Muscle of back (tissue), 11 donors: ENCODE data around the gene RRP1. TPM values are rescaled to one million over a fixed set of nuclear protein-coding genes. Genes with fewer than 3 reads are reported as not detected.
"Not testable (repeated sequence)": the region's sequence is repeated elsewhere in the genome, so short reads cannot be mapped to it uniquely, and the experiment has no call there.

Experiments
- DNase-seq, 3 donors: peaks; one replicate each; pipeline versions ENCODE4 v3.0.0 to v3.0.0-alpha.2; 2013
- polyA plus RNA-seq, 10 donors: library from polyadenylated mRNA; unstranded; fragments of 120-200 nt; gene quantifications; one replicate each; pipeline ENCODE4 v1.2.1, GENCODE V29; 2013; ENCODE audit not compliant: insufficient read length in 10 of 10

RRP1 gene
- polyA plus RNA-seq, 10 donors: 14.8 to 27.2 (median 18.5) TPM

DNA sequence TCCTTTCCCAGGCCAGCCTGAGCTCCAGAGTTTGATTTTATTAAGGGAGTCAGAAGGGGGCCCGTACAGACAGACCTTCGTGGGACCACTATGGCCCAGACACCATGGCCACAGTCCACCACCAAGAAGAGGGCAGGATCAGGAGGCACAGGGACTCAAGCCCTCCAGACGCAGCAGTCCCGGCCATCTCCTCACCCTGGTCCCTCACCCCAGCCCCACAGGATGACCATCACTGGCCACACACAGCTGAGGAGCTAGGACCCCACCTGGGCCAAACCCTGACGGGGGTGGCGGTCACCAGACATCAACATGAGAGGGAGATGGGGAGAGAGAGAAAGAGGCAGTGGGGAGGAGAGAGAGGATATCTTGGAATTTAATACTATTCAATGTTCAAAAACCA lies 46.5 kb downstream of the RRP1 start:
- no peak for DNase-seq

- DNase-seq: no peak
These were observed 47.2 kb downstream of the RRP1 start for GRCh38 chr21:43836616-43837015.

DNA sequence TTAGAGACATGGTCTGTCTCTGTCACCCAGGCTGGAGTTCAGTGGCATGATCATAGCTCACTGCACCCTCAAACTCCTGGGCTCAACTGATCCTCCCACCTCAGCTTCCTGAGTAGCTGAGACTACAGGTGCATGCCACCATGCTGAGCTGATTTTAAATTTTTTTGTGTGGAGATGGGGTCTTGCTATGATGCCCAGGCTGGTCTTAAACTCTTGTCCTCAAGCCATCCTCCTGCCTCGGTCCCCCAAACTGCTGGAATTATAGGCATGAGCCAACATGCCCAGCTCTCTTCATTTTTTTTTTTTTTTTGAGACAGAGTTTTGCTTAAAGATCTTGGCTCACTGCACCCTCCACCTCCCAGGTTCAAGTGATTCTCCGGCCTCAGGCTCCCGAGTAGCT lies 50.9 kb downstream of the RRP1 start:
- DNase-seq: no peak

DNA sequence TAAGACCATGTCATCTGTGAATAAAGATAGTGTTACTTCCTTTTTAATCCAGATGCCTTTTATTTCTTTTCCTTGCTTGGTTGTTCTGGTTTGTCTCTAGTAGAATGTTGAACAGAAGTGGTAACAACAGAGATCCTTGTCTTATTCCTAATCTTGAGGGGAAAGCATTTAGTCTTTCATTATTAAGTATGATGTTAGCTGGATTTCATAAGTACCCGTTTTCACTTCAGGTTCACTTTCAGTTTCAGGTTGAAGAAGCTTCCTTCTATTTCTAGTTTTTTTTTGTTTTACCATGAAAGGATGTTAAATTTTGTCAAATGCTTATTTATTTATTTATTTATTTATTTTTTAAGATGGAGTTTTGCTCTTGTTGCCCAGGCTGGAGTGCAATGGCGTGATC lies 53.4 kb downstream of the RRP1 start:
- no peak for DNase-seq

DNA sequence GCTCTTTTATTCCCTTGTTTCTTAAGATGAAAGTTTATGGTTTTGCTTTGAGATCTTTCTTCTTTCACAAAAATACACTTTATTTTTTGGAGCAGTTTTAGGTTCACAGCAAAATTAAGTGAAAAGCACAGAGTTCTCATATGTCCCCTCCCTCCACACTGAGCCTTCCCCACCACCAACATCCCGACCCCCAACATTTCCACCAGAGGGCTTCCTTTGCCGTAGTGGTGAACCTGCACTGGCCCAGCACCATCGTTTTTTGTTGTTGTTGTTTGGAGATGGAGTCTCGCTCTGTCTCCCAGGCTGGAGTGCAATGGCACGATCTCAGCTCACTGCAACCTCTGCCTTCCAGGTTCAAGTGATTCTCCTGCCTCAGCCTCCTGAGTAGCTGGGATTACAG lies 55.5 kb downstream of the RRP1 start:
- not testable (repeated sequence) for DNase-seq

DNA sequence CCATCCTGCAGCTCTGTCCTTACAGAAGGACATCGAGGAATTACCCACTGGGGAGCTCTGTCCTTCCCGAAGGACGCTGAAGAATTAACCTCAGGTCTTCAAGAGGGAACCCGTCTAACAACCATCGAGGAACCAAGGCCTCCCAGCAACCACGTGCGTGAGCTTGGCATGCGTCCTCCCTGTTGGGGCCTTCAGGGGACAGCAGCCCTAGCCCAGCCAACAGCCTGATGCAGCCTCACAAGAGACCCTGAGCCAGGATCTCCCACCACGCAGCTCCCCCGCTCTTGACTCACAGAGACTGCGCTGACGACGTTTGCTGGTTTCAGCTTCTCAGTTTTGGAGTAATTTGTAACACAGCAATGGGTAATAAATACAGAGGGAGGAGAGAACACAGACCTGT lies 56.0 kb downstream of the RRP1 start:
- DNase-seq: no peak

DNA sequence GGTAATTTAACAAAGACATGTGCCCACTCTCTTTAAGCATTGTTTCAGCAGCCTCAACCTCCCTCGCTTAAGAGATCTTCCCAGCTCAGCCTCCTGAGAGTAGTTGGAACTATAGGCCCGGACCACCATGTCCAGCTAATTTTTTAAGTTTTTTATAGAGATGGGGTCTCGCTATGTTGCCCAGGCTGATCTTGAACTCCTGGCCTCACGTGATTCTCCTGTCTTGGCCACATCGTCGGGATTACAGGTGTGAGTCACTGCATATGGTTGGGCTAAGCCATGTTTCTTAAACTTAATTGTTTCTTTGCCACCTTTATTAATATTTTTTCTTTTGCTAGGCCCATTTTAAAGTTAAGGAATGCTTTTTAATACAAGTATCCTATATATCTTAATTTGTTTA lies 57.1 kb downstream of the RRP1 start:
- no peak for DNase-seq

DNA sequence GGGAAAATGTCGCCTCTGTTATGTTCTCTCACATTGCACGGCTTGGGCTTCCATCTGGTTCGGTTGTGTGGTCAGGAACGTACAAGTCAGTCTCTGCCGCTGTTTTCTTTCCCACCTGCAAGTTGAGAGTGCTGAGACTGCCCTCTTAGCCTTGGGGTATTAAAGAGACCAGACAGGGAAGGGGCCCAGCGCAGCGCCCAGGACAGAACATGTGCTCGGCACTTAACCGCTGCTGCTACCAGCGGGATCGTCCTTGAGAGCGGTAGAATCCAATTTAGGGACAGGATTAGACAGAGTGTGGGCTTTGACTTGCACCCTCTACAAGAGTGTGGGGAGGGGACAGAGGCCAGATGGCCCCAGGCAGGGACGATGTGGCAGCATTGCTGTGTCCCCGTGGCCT lies 57.9 kb downstream of the RRP1 start:
- no peak for DNase-seq

GRCh38 chr21:43848771-43849170 lies 59.4 kb downstream of the RRP1 start:
- no peak for DNase-seq

DNA sequence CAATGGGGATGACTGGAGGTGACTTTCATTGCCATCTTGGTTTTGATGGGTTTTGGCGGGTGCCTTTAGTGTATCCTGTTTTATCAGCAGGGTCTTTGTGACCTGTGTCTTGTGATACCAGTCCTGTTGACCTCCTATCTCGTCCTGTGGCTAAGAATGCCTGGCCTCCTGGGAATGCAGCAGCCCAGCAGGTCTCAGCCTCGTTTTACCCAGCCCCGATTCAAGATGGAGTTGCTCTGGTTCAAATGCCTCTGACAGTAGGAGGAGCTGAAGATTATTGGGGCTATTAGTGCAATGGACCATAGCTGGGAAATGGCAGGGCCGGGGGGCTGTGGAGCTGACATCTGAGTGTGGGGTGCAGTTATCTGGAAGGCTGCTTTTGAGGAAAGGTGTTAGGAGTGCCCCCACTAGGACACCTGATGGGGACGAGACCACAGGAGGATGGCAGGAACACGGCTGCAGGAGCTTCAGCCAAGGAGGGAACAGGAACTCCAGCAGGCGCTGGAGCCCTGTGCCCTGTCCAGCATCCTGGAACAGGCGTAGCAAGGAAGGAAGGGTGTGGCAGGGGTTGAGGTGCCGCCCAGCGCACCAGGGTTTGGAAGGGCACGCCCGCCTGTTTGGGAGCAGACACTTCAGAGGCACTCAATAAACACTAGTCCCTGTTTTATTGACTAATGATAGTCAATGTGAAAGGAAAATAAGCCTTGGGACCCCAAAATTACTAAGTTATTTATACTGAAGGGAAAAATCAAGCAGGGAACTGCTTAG lies 60.3 kb downstream of the RRP1 start:
- DNase-seq: no peak

- no peak for DNase-seq
These were observed 61.4 kb downstream of the RRP1 start for GRCh38 chr21:43850728-43851295.

DNA sequence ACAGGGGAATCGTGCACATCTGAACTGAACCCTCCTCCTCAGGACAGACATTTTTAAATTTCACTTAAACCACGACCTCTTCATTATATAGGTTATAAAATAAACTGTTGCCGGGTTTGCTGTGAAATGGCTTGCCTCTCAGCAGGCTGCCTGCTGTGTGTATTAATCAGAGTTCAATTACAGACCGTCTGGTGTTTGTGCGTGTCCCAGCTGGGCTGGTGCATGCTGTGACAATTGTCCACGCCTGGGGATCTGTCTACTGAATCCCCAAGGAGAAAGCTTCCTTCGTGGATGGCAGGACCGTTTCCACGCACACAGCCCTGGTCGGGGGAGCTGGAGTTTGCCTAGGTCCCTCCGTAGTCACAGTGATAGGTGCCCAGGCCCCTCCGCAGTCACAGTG lies 62.2 kb downstream of the RRP1 start:
- no peak for DNase-seq

DNA sequence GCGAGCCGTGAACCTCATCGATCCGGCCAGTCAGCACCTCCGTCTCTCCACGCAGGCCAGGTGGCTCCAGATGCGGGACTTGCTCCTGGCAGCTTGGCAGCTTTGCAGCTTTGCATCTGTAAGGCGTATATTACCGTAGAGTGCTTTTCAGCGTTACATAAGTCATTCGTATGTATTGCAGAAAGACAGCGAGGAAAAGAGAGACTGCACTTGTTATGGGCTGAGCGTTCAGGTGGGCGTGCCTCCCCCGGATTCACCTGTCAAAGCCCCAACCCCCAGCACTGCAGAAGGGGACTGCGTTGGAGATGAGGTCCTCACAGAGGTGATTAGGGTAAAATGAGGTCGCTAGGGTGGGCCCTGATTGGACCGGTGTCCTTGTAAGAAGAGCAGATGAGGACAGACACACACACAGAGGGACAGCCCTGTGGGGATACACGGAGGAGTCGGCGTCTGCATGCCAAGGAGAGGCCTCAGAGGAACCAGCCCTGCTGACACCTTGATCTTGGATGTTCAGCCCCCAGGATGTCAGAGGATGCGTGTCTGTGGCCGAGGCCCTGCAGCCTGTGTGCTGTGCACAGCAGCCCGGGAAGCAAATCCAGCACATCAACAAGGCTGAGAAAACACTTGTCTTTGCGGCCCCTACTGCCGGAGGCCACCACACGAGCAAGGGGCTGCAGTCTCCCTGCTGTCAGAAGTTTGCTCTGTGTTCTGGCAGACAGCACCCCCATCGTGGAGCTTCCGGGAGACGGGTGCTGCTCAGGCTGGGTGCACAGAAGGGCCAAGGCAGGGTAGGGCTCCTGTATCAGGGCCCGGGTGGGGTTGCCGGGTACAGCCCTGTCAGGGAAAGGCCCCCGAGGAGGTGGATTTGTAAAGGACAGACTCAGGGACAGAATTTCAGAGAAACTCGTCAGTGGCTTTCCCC lies 64.7 kb downstream of the RRP1 start:
- no peak for DNase-seq

Other genes starting within 250 kb of the RRP1 start
- gene HSF2BP, start 130.1 kb upstream of the RRP1 start, polyA plus RNA-seq: 1 to 10 TPM in 2 of 10 donors, under 1 TPM in 8; 0.25 to 1.2 (median 0.84) TPM
- gene RRP1B, start 130.0 kb upstream of the RRP1 start, polyA plus RNA-seq: 10 to 100 TPM; 20.6 to 29.4 (median 25.1) TPM
- gene PDXK, start 70.4 kb upstream of the RRP1 start, polyA plus RNA-seq: 10 to 100 TPM; 18.1 to 31.3 (median 24.0) TPM
- 10 to 100 TPM; 17.1 to 31.2 (median 21.2) TPM for gene CSTB, start 13.3 kb upstream of the RRP1 start, polyA plus RNA-seq
- 10 to 100 TPM; 24.0 to 30.6 (median 27.3) TPM for gene AGPAT3, start 75.6 kb downstream of the RRP1 start, polyA plus RNA-seq
- gene TRAPPC10, start 222.7 kb downstream of the RRP1 start, polyA plus RNA-seq: 10 to 100 TPM in 9 of 10 donors, 1 to 10 TPM in 1; 9.0 to 18.2 (median 14.2) TPM